HG02678 (cell line): ENCODE measurements around the gene C1GALT1C1L.
"Not testable (repeated sequence)": the region's sequence is repeated elsewhere in the genome, so short reads cannot be mapped to it uniquely, and the experiment has no call there.

ENCODE experiments used
- ATAC-seq: cut with Tn5 transposase; IDR thresholded peaks from one replicate; pipeline ENCODE4 v1.9.1; 2021; ENCODE audit warnings: mild to moderate bottlenecking, moderate library complexity; ENCODE audit not compliant: unreplicated experiment

C1GALT1C1L gene

DNA sequence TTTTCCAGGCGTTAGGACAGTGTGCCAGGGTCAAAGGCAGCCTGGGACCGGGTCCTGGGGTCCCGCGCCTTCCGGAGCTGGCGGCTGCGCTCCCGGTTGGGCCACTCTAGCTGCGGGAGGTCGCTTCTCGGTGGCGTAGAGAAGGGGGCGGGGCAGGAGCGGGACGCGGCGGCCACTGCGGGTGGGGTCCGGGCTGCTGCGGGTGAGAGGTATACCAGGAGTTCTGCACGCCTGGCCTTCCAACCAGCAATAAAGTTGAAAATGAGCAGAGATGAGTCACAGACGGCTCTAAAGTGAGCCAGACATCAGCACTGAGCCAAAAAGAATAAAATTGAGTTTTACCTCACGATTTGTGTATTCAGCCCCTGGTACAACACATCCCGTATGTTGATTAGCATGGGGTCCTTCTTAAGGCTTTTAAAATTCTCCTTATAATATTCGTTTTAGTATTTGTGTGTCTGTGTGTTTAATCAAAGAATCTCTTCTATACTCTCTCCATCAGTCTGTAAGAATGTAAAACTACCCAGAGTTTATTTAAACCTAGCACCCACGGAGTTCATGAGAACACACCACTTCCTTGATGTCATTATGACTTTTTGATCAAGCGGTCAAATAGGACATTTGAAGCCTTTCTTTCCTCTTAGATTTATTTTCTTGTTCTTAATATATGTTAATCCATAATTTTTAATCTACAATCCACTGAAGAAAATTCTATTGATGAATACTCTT is at the start of gene C1GALT1C1L:
Gene C1GALT1C1L, minus strand, starts transcription at position 108 of the 729 bp plus-strand sequence. Its CDS starts 107 bp downstream, at position 1.
- ATAC-seq = no peak

DNA sequence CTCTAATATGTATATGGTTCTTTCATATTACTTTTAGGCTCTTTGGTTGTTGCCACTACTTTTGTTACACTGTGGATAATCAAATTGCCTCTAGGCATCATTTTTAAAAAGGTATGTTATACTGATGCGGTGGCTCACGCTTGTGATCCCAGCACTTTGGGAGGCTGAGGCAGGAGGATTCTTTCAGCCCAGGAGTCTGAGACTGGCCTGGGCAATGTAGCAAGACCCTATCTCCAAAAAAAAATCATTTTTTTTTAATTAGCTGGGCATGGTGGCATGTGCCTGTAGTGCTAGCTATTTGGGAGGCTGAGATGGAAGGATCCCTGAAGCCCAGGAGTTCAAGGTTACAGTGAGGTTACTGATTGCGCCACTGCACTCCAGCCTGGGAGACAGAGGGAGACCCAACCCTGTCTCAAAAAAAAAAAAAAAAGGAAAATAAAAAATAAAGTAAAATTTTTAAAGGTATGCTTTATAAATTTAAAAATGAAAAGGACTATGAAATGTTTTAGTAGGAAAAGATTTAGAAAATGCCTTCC is 49.5 kb upstream of the C1GALT1C1L start:
- ATAC-seq = no peak

DNA sequence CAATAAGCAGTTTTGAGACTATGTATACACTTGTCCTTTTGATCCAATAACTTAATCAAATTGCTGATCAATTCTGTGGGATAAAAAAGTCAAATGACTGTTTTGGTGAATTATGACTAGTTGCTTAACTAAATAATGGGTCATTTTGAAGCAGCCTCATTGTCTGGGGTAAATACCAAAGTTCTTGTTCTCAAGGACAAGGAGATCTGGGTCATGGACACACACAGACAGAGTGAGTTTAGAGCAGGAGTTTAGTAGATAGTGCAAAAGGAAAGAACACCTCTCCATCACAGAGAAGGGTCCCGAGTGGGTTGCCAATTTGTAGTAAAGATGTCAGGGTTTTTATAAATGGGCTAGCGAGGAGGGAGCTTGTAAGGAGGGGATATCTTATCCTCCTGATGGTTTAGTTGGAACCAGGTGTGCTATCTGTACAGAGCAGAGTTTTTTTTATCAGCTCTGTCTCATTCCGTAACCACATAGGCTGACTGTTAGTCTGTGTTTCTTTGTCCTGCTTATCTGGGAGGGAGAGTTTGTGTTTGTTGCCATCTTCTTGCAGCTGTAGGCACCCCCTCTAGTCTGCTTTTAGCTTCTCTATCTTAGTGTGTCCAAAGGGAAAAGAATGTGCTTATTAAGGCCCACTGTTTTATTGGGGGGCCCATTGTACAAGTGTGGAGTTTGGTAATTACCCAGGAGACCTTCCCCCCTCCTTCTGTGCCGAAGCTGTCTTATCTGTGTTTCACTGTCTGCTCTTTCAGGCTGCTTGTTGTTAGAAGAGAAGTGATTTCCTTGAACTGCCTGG is 48.7 kb upstream of the C1GALT1C1L start:
- no peak for ATAC-seq

DNA sequence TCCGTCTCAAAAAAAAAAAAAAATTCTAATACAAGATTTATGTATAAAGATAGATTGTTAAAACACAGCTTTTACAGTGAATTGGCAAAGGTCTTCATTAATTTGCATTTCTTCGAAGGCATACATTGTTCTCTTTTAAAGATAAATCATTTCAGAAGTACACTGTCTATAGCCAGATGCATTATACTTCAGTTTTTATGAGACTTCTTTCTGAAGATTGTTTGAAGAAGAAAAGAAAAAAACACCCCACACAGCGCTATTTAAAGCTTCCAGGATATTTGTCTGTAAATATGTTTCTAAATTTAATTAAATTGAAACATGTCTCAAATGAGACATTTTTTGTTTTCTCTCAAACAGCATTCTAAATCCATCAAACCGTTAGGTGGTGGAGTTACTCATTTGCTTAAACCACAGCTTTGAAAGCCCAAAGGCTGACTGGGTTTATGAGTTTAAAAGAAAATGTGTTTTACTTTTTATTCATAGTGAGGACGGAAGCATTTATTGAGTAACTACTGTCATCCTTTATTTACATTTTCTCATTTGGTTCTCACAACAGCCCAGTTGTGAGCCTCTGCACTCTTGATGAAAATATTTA is 42.4 kb upstream of the C1GALT1C1L start:
- no peak for ATAC-seq

DNA sequence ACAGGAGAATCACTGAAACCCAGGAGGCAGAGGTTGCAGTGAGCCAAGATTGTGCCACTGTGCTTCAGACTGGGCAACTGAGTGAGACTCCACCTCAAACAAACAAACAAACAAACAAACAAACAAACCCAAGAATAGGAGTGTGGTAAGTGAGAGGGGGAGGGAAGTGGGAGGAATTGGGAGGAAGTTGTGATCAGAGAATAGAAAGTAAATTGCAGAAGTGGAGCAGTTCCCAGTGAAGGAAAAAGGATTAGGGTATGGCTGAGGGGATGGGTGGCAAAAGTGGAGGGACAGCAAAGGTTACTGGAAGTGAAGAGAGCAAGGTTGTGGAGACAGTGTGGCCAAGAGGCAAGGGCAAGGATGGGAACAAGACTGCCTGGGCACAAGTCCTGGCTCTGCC is 41.1 kb upstream of the C1GALT1C1L start:
- ATAC-seq = no peak

DNA sequence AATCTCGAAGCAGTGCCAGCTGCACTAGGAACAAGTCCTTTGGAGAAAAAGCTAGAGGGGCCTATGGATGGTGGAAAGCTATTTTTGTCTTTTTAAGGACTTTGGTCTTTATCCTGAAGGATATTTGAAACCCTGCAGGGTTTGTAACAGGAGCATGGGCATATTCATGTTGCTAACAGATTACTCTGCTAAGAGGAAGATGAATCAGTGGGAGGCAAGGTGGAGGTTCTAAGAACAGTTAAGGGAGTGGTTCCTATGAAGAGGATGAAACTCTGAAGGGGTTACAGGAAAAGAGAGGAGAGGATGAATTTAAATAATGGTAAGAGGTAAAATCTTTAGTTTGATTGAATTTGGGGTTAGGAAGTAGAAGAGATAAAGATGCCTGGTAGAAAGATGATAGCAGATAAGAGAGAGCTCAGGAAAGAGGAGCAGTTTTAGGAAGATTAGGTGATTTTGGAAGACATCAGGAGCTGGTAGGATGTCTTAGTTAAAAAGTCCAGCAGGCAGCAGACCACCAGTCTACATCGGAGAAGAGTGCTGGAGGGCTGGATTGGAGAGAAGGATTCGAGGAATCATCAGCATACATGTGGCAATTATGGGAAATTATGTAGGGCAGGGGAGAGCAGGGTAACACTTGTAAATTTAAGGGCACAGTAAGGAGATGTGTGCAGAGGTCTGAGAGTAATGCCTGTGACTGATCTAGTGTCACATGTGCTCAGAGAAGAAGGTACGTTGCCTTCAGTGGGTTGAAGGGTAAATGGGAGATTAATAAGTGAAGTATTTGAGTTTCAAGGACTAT is 39.3 kb upstream of the C1GALT1C1L start:
- ATAC-seq = no peak

DNA sequence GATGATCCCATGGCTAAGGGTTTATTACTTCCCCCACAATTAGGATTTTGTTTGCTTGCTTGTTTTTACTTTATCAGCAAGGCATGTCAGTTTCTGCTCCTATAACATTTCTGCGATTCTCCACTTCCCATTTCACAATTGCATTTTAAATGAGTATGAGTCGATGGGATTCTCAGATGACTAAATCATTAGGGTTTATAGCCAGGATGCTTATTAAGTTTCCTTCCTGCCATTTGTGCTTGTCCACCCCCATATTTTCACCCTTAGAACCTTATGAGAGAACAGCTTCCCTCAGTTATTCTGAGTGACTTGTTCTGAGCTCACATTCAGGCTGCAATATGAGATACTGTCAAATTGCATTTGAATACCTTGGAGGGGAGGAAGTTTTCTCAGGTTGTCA is 37.9 kb upstream of the C1GALT1C1L start:
- ATAC-seq = no peak

DNA sequence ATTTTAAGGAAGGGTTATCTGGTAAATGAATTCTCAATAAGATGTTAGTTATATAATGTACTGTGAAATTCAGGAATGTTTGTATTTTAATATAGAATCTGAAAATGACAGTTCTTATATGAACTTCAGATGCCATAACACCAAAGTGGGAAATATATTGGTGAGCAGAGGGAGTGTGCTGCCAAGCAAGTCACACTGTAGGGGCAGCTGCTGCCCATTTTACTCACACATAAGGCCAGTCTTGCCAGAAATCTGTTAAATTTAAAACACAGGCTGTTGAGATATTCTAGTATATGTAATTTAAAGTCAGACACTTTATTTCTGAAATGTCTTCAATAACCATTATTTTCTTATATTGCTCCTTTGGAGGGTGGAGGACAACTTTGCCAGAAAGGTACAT is 34.6 kb upstream of the C1GALT1C1L start:
- ATAC-seq = no peak

DNA sequence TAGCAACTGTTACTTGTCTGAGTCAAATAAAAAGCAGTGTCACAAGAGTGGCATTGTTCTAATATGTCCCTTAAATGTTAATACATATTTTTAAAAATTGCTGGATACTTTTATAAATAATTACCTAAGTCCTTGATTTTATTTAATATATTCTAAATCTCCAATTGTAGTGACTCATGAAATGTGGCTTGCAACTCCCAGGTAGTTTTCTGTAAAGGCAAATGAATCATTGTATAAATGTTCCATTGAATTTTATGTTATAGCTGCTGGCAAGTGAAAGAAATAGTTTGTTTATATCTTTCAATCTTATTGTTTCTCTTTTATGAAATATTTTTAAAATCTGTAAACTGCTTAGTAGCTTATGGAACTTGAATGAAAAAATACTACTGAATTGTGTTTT is 32.7 kb upstream of the C1GALT1C1L start:
- no peak for ATAC-seq

DNA sequence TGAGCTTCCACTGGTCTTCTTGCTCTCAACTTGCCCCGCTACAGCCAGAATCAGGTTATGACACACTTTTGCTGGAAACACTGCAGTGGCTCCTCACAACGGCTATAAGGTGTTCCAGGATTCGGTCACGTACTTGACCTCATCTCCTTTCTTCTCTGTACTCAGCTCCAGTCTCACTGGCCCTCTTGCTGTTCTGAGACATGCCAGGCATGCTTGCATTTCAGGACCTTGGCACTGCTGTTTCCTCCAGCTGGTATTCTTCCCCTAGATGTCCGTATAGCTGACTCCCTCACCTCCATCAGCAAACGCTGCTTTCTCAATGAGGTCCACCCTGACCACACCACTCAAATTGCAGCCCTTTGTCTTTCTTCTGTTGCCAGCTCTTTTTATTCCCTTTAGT is 31.9 kb upstream of the C1GALT1C1L start:
- no peak for ATAC-seq

DNA sequence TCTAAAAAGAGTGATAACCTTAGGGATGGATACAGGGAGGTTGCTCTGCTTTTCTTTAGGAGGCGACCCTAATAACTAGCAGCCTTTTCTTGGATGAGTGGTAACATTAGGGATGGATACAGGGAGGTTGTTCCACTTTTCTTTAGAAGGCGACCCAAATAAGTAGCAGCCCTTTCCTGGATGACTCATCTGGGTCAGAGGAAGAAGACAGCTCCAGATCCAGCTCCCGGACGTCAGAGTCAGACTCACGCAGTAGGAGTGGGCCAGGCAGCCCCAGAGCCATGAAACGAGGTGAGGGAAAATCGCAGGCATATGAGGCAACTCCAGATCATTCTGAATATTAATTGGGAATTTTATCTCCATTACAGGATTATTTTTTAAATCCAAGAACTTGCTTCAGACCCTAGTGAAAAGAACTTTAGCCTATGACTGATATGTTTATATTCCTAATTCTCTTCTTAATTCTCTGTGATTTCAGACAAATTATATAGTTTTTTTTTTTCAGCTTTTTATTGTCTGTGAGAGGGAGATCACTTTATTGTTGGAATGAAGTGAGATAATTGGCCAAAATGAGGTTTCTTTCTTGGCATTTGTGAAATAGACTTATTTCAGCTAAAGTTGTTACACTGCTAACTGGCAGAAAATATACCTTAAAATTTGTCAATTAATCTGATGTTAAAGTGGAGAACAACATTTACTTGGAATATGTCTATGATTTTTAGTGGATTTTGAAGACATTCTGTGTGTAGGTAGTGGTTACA is 31.2 kb upstream of the C1GALT1C1L start:
- no peak for ATAC-seq

DNA sequence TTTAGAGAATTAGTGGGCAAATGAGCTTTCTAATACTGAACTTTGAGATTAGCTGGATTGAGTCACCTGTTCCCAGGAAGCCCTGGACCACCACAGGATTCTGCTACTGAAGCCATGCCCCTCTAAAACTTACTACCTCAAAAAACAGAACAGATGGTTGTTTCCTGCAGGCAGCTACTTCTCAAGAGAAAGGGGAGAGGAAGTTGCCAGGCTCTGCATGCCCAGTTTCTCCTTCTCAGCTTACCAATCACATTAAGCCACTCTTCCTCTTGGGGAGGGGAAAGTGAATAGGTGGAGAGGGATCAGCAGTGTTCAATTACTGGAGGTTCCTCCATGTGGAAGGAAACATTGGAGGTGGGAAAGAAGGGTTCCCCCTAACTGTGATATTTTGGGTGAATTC is 24.9 kb upstream of the C1GALT1C1L start:
- no peak for ATAC-seq

DNA sequence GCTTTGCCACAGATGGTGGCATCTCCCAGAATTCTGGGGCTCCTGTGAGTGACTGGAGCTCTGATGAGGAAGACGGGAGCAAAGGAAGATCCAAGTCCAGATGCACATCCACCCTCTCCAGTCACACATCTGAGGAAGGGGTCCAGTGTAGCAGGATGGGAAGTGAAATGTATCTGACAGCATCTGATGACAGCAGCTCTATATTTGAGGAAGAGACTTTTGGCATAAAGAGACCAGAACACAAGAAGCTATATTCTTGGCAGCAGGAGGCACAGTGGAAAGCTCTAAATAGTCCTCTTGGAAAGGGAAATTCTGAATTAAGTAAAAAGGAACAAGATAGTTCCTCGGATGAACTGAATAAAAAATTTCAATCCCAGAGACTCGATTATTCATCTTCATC is 23.5 kb upstream of the C1GALT1C1L start:
- ATAC-seq = no peak

DNA sequence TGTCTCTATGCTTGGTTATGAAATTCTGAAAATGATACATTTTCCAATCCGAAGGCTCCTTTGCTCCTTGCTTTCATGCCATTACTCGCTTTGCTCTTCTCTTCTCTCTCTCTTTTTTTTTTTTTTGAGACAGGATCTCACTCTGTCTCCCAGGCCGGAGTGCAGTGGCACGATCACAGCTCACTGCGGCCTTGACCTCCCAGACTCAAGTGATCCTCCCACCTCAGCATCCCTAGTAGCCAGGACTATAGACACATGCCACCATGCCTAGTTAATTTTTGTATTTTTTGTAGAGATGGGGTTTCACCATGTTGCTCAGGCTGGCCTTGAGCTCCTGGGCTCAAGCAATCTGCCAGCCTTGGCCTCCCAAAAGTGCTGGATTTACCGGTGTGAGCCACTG is 21.9 kb upstream of the C1GALT1C1L start:
- not testable (repeated sequence) for ATAC-seq

DNA sequence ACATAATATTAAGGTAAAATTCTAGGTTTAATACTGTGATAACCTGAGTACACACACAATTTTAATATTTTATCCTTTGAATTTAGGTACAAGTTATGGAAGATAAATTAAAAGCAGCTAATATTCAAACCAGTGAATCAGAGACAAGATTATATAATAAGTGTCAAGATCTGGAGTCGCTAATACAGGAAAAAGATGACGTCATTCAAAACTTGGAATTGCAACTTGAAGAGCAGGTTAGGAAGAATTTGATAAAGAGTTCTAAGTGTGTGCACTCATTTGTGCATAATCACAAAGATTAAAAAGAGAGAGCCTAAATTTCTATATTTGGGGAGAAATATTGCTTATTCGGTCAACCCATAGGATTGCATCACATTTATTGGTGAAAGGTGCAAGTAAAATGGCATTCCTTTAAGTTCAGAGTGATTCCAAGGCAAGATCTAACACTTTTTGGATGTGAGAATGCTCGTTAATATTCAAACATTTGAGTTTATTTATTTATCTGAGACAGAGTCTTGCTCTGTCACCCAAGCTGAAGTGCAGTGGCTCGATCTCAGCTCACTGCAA is 16.3 kb upstream of the C1GALT1C1L start:
- no peak for ATAC-seq

DNA sequence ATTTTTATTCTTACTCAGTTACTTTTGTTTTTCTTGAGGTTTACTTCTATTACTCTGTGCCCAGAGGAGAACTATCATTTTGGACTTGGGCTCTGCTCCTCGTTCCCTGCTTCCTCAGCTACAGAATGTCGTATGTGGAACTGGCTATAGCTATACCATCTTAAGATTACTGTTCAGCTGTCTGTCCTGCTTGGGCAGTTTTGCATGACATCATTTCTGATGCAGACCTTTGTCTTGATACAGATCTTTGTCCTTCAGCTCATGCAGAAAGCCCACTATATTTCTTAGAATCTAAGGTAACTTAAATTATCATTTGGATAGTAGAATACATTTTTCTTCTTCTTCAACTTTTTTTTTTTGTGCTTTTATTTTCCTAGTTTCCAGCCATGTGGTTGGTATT is 13.8 kb upstream of the C1GALT1C1L start:
- no peak for ATAC-seq

DNA sequence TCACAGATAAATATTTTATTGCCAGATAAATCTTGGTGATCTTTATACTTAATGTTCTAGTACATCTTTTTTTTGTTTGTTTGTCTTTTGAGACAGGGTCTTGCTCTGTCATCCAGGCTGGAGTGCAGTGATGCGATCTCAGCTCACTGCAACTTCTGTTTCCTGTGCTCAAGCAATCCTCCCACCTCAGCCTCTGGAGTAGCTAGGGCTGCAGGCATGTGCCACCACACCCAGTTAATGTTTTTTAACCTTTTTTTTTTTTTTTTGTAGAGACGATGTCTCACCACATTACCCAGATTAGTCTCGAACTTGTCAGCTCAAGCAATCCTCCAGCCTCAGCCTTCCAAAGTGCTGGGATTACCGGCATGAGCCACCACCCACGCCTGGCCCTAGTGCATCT is 9.1 kb upstream of the C1GALT1C1L start:
- no peak for ATAC-seq

DNA sequence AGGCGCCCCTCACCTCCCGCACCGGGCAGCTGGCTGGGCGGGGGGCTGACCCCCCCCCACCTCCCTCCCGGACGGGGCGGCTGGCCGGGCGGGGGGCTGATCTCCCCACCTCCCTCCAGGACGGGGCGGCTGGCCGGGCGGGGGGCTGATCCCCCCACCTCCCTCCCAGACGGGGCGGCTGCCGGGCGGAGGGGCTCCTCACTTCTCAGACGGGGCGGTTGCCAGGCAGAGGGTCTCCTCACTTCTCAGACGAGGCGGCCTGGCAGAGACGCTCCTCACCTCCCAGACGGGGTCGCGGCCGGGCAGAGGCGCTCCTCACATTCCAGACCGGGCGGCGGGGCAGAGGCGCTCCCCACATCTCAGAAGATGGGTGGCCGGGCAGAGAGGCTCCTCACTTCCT is 1.6 kb upstream of the C1GALT1C1L start:
- not testable (repeated sequence) for ATAC-seq

DNA sequence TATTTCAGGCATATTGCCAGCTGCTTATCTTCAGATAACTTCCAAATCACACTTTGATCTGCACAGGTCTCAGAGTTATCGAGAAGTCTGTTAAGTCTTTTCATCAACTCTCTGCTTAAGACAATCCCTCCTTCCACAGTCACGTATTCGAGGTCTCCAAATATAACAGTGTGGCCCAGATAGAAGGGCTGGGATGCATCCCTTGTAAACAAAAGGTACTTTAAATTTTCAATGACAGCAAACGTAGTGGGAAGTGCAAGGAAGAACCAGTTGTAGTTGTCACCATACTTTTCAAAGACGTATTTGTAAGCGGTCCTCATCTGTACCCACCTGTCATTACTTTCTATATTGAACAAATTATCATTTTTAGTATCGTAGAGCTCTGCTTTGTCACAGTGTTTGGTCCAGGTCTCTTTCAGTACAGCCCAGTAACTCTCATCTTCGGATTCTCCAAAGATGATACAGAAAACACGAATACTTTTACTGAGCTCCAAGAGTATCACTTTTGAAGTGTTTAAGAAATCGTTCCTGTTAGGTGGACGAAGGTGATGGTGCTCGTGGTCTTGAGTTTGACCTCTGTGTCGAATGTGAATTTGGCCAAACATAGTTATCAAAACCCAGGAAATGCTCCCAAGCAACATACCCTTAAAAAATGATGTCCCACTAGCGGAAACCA is 445 bp downstream of the C1GALT1C1L start:
- ATAC-seq = no peak
